GM21447 (cell line): Measurements from ENCODE around the gene FRMPD4.

Experiments used
- ATAC-seq: cut with Tn5 transposase; IDR thresholded peaks from one replicate; pipeline ENCODE4 v1.9.1; 2021; ENCODE audit not compliant: unreplicated experiment

FRMPD4 gene

GRCh38 chrX:12210196-12210815, 72.0 kb downstream of the FRMPD4 start:
- ATAC-seq = no peak

GRCh38 chrX:12210971-12211370, 72.7 kb downstream of the FRMPD4 start:
- no peak for ATAC-seq

GRCh38 chrX:12223650-12224049, 85.4 kb downstream of the FRMPD4 start:
- ATAC-seq = no peak

GRCh38 chrX:12225107-12225506, 86.8 kb downstream of the FRMPD4 start:
- ATAC-seq = no peak

GRCh38 chrX:12227412-12228041, 89.3 kb downstream of the FRMPD4 start:
- ATAC-seq = no peak

GRCh38 chrX:12228862-12229261, 90.6 kb downstream of the FRMPD4 start:
- ATAC-seq = no peak

GRCh38 chrX:12229986-12230385, 91.7 kb downstream of the FRMPD4 start:
- no peak for ATAC-seq

GRCh38 chrX:12234534-12235329, 96.5 kb downstream of the FRMPD4 start:
- ATAC-seq = no peak

- ATAC-seq = no peak
Measured at GRCh38 chrX:12236156-12236555, 97.9 kb downstream of the FRMPD4 start.

- ATAC-seq = no peak
Measured at GRCh38 chrX:12237131-12237530, 98.9 kb downstream of the FRMPD4 start.

GRCh38 chrX:12237771-12238170, 99.5 kb downstream of the FRMPD4 start:
- no peak for ATAC-seq

GRCh38 chrX:12239356-12240082, 101.2 kb downstream of the FRMPD4 start:
- ATAC-seq = no peak

- no peak for ATAC-seq
Measured at GRCh38 chrX:12240491-12240890, 102.2 kb downstream of the FRMPD4 start.

GRCh38 chrX:12241026-12241425, 102.8 kb downstream of the FRMPD4 start:
- no peak for ATAC-seq

- ATAC-seq = no peak
Measured at GRCh38 chrX:12245650-12246645, 107.7 kb downstream of the FRMPD4 start.

GRCh38 chrX:12249997-12250396, 111.7 kb downstream of the FRMPD4 start:
- no peak for ATAC-seq

- no peak for ATAC-seq
Measured at GRCh38 chrX:12263211-12263610, 124.9 kb downstream of the FRMPD4 start.

- ATAC-seq = no peak
Measured at GRCh38 chrX:12269484-12269883, 131.2 kb downstream of the FRMPD4 start.

- no peak for ATAC-seq
Measured at GRCh38 chrX:12278151-12278550, 139.9 kb downstream of the FRMPD4 start.

- no peak for ATAC-seq
Measured at GRCh38 chrX:12282991-12283390, 144.7 kb downstream of the FRMPD4 start.
